GM12878 (cell line): ENCODE results near the gene B4GALT4. TPM values are rescaled to one million over a fixed set of nuclear protein-coding genes. Genes with fewer than 3 reads are reported as not detected.

ENCODE experiments used
- ATAC-seq: fragments of 200-7000 bp; cut with Tn5 transposase; 3 replicates; pipeline ENCODE4 v1.9.1; 2020; ENCODE audit warnings: mild to moderate bottlenecking, moderate library complexity
- BruUV-seq: library from RNA; stranded (reverse); fragments of 400-500 nt; replicated peaks from 2 replicates; lab custom pipeline; 2021; lab: Mats Ljungman, UMichigan
- CTCF ChIA-PET: fragments of 300-600 bp; sonication (Branson Sonifier 250); formaldehyde crosslinking; extraction: SDS; loops from one replicate; lab custom pipeline; 2021; ENCODE audit warnings: inconsistent platforms; lab: Yijun Ruan, JAX
- POLR2A ChIA-PET: fragments of 350-600 bp; formaldehyde crosslinking; extraction: SDS; loops from one replicate; lab custom pipeline; 2021; ENCODE audit warnings: inconsistent platforms; lab: Charles Lee
- RAD21 ChIA-PET: fragments of 300-600 bp; sonication (Branson Sonifier 250); formaldehyde crosslinking; loops from one replicate; lab custom pipeline; 2023; ENCODE audit warnings: antibody characterized with exemption; ENCODE audit not compliant: unreplicated experiment; lab: Charles Lee
- SMC1A ChIA-PET: fragments of 300-600 bp; sonication (Branson Sonifier 250); formaldehyde crosslinking; loops from one replicate; lab custom pipeline; 2023; ENCODE audit not compliant: unreplicated experiment, uncharacterized antibody; lab: Charles Lee
- DNase-seq: peaks from one replicate; pipeline ENCODE4 v3.0.0-alpha.2; 2011; ENCODE audit warnings: low read depth, low spot score
- FAIRE-seq: peaks from 3 replicates; lab custom pipeline; 2011; peaks lifted over from hg19 to GRCh38; lab: Jason Lieb, UNC
- H2AFZ ChIP-seq: 2 replicates; pipeline ENCODE4 v1.6.0; 2011; ENCODE audit warnings: low read depth, low read length, control low read depth; ENCODE audit not compliant: control insufficient read depth
- H3K27ac ChIP-seq: 2 replicates; pipeline ENCODE4 v1.5.1; 2011; ENCODE audit warnings: control low read depth; ENCODE audit not compliant: control insufficient read depth, insufficient read depth
- H3K27me3 ChIP-seq, 2 experiments: replicated peaks in 1 of 2; 2 replicates each; pipeline versions ENCODE4 v1.6.0 to v1.6.1; 2011; ENCODE audit warnings: low read length in 1 of 2; ENCODE audit not compliant: control insufficient read depth in 2 of 2, insufficient read depth in 2 of 2
- H3K36me3 ChIP-seq, 2 experiments: 2 replicates each; pipeline ENCODE4 v1.5.1; 2011; ENCODE audit warnings: low read length in 1 of 2; ENCODE audit not compliant: control insufficient read depth in 2 of 2, insufficient read depth in 2 of 2
- H3K4me1 ChIP-seq: 2 replicates; pipeline ENCODE4 v1.6.1; 2011; ENCODE audit warnings: mild to moderate bottlenecking, low read length, moderate library complexity, mixed read lengths; ENCODE audit not compliant: control insufficient read depth, insufficient read depth
- H3K4me2 ChIP-seq: 2 replicates; pipeline ENCODE4 v1.6.0; 2011; ENCODE audit warnings: control low read depth; ENCODE audit not compliant: control insufficient read depth, insufficient read depth
- H3K4me3 ChIP-seq: fragments of 200-600 bp; sonication (generic); 2 replicates; pipeline ENCODE4 v1.5.1; 2016
- H3K79me2 ChIP-seq: 2 replicates; pipeline ENCODE4 v1.6.0; 2011; ENCODE audit warnings: low read length; ENCODE audit not compliant: control insufficient read depth, insufficient read depth
- H3K9ac ChIP-seq: 2 replicates; pipeline ENCODE4 v1.8.0; 2011; ENCODE audit warnings: low read length, control low read depth, mixed read lengths; ENCODE audit not compliant: control insufficient read depth, insufficient read depth
- H3K9me3 ChIP-seq: replicated peaks from 3 replicates; pipeline ENCODE4 v1.5.1; 2011; ENCODE audit warnings: mild to moderate bottlenecking, low read length; ENCODE audit not compliant: control insufficient read depth, insufficient read depth
- H4K20me1 ChIP-seq: 2 replicates; pipeline ENCODE4 v1.6.0; 2011; ENCODE audit not compliant: control insufficient read depth, insufficient read depth
- NRF1 ChIP-seq: conservative IDR thresholded peaks from 2 replicates; pipeline ENCODE4 v1.6.1; 2011; ENCODE audit warnings: mild to moderate bottlenecking, low read depth, low read length, improper control_type of control experiment
- RBBP5 ChIP-seq: fragments of 200-600 bp; sonication (generic); conservative IDR thresholded peaks from 2 replicates; pipeline ENCODE4 v1.6.1; 2016
- WGBS: methylation state at CpG from one replicate; pipeline ENCODE4 v1.1.6; 2016; ENCODE audit warnings: low lambda C conversion rate; ENCODE audit not compliant: insufficient replicate concordance, insufficient coverage; ENCODE audit errors: missing lambda C conversion rate; 5-methylcytosine and 5-hydroxymethylcytosine counted together
- in situ Hi-C: fragments of 300-500 bp; cut with MboI; formaldehyde crosslinking; loops from 9 replicates; pipeline ENCODE4 v1.14.3; 2018; ENCODE audit warnings: mixed read lengths
- intact Hi-C: fragments of 100-400 bp; cut with micrococcal nuclease; formaldehyde crosslinking; loops from one replicate; pipeline ENCODE4 v1.14.2; 2022; ENCODE audit not compliant: unreplicated experiment
- polyA plus RNA-seq, 11 experiments: library from polyadenylated mRNA; depleted of rRNA in 4 of 11; unstranded in 6 of 11; stranded (reverse) in 5 of 11; fragments of >200 nt; fragmentation: Nextera tagmentation in 4 of 11; fragmentation: Illumina TruSeq in 1 of 11; extraction: Ambion mirVana in 4 of 11; extraction: Trizol in 1 of 11; gene quantifications; 1 replicate in 1 of 11; 2 replicates in 10 of 11; pipeline versions ENCODE4 v1.2.1 to v1.2.3, GENCODE V29; 2011 to 2016; ENCODE audit warnings: inconsistent platforms in 2 of 11, missing spikeins in 2 of 11, low read depth in 1 of 11
- total RNA-seq, 4 experiments: library from RNA; depleted of rRNA in 3 of 4; stranded (reverse); fragments of >200 nt in 3 of 4; fragmentation: Illumina TruSeq in 1 of 4; extraction: Trizol in 1 of 4; gene quantifications; 2 replicates each; pipeline versions ENCODE4 v1.2.1 to v1.2.3, GENCODE V29; 2013 to 2021

Gene B4GALT4
- total and polyA plus RNA-seq, 10 of the 15 experiments (the other 5 are each of a cell fraction or from before 2014, with no cell fraction given), result 8.8 to 16.7 (median 13.1) TPM

- ChIA-PET RAD21 (interaction anchor here (0.5 to 1.6 kb wide), 2 partner anchors 19 to 334 kb away, joined by 3 to 4 read pairs; partner anchors contain the start of gene B4GALT4), SMC1A (interaction anchor here (1.7 kb wide), 1 partner anchor 19 kb away, joined by 5 read pairs; the partner anchor contains the start of gene B4GALT4)
- BruUV-seq, result no TSS peak
Measured at GRCh38 chr3:119222391-119222790, 18.3 kb downstream of the B4GALT4 start.

GRCh38 chr3:119221779-119222320, 18.8 kb downstream of the B4GALT4 start:
- TF ChIP-seq RBBP5, result no peak

More at GRCh38 chr3:119222391-119222790, 18.3 kb downstream of the B4GALT4 start:
- ATAC-seq (no peak), DNase-seq (no peak), FAIRE-seq (no peak)
- no peaks in the 10 kb centered on the region for H4K20me1 ChIP-seq
- no peak overlapping the region for H3K4me3 ChIP-seq
- POLR2A ChIA-PET, result interaction anchor here (0.6 kb wide), 1 partner anchor 737 kb away, joined by 3 read pairs; no protein-coding TSS in a partner anchor
- no peak overlapping the region for H3K27ac ChIP-seq
- H3K4me1 ChIP-seq, result no peaks in the 10 kb centered on the region
- in situ Hi-C loops (no loop called here), intact Hi-C loops (no loop called here)
- H3K9me3 ChIP-seq, result no peaks in the 10 kb centered on the region
- no peak for TF ChIP-seq NRF1
- WGBS, result 92% methylated on average over 7 of the region's 7 CpGs
- H2AFZ ChIP-seq, result no peak overlapping the region
- CTCF ChIA-PET, result no interaction called here
- peaks cover 11 to 17% of the 10 kb centered on the region in 2 experiments for H3K36me3 ChIP-seq
- no peaks in the 10 kb centered on the region for H3K79me2 ChIP-seq
- no peaks in the 10 kb centered on the region for H3K27me3 ChIP-seq
- H3K4me2 ChIP-seq, result no peak overlapping the region
- H3K9ac ChIP-seq, result no peak overlapping the region

More at GRCh38 chr3:119221779-119222320, 18.8 kb downstream of the B4GALT4 start:
- Histone ChIP-seq H3K4me3 (no peak overlapping the region), H3K27me3 (no peaks in the 10 kb centered on the region), H3K4me1 (no peaks in the 10 kb centered on the region), H3K9ac (no peak overlapping the region), H3K36me3 (peaks cover 11 to 17% of the 10 kb centered on the region in 2 experiments), H3K9me3 (no peaks in the 10 kb centered on the region), H2AFZ (no peak overlapping the region), H4K20me1 (no peaks in the 10 kb centered on the region), H3K79me2 (no peaks in the 10 kb centered on the region), H3K4me2 (no peak overlapping the region), H3K27ac (no peak overlapping the region)
- no TSS peak for BruUV-seq
- no peak for ATAC-seq
- DNase-seq, result no peak
- in situ Hi-C loops, result no loop called here
- ChIA-PET CTCF (no interaction called here), SMC1A (interaction anchor here (1.7 kb wide), 1 partner anchor 19 kb away, joined by 5 read pairs; the partner anchor contains the start of gene B4GALT4), RAD21 (interaction anchor here (1.6 kb wide), 1 partner anchor 19 kb away, joined by 4 read pairs; the partner anchor contains the start of gene B4GALT4), POLR2A (no interaction called here)
- no peak for FAIRE-seq
- 100% methylated on average over 2 of the region's 2 CpGs for WGBS
- intact Hi-C loops, result no loop called here
